NCI-H345 (cell line): ENCODE measurements around the gene CRELD2.

Experiments used
- DNase-seq: peaks from one replicate; lab custom pipeline; 2025; lab: John Stamatoyannopoulos, UW

Gene CRELD2

GRCh38 chr22:49958366-49958921 lies 40.0 kb downstream of the CRELD2 start:
- DNase-seq = no peak

GRCh38 chr22:49958931-49959781 lies 40.7 kb downstream of the CRELD2 start:
- no peak for DNase-seq

DNA sequence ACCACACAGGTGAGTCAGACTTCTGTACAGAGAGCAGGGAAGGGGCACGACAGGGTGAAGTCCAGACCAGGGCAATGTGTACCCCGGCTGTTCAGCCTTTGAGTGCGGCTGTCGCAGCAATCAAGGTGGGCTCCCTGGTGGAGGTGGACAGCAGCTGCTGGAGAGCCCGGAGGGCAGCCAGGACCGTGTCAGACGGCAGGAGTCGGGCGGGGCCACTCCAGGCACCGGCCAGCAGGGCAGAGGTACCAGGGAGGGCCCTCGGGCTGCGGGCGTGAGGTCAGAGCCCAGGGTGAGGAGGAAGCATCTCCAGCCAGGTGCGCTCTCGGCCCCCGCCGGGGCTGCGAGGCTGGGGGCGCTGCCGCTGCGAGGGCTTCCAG lies 41.3 kb downstream of the CRELD2 start:
- DNase-seq = no peak

DNA sequence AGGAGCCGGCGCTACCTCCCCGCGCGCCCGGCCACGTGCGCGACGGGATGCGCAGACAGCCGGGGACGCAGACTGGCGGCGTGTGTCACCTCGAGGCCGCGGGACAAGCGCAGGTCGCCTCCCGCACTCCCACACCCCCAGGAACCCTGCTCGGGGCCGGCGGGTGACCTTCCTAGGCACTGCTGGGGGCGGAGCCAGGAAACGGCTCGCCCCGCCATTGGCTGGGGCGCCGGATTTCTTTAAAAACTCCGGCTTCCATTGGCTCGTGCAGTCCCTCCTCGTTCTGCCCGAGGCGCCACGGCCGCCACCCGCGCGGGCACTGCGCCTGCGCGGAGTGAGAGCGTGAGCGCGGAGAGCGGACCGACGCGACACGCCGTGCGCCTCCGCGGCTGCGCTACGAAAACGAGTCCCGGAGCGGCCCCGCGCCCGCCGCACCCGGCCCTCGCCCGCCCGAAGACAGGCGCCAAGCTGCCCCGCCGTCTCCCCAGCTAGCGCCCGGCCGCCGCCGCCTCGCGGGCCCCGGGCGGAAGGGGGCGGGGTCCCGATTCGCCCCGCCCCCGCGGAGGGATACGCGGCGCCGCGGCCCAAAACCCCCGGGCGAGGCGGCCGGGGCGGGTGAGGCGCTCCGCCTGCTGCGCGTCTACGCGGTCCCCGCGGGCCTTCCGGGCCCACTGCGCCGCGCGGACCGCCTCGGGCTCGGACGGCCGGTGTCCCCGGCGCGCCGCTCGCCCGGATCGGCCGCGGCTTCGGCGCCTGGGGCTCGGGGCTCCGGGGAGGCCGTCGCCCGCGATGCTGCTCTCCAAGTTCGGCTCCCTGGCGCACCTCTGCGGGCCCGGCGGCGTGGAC lies 41.9 kb downstream of the CRELD2 start, which contains the start of gene PIM3:
Gene PIM3, plus strand, starts transcription at position 614 of the 846 bp plus-strand sequence. Its CDS starts 176 bp downstream, at position 790.
- DNase-seq = peak; percentile 95

DNA sequence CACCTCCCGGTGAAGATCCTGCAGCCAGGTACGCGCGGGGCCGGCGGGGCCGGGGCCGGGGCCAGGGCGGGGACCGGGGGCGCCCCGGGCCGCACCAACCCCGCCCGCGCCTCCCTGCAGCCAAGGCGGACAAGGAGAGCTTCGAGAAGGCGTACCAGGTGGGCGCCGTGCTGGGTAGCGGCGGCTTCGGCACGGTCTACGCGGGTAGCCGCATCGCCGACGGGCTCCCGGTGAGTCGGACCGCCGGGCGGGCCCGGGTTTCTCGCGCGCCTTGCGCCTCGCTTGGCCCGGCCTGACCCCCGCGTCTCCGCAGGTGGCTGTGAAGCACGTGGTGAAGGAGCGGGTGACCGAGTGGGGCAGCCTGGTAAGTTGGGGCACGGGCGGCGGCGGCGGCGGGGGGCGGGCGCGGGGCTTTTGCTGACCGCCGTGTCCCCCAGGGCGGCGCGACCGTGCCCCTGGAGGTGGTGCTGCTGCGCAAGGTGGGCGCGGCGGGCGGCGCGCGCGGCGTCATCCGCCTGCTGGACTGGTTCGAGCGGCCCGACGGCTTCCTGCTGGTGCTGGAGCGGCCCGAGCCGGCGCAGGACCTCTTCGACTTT lies 42.7 kb downstream of the CRELD2 start:
- DNase-seq = peak; percentile 25

DNA sequence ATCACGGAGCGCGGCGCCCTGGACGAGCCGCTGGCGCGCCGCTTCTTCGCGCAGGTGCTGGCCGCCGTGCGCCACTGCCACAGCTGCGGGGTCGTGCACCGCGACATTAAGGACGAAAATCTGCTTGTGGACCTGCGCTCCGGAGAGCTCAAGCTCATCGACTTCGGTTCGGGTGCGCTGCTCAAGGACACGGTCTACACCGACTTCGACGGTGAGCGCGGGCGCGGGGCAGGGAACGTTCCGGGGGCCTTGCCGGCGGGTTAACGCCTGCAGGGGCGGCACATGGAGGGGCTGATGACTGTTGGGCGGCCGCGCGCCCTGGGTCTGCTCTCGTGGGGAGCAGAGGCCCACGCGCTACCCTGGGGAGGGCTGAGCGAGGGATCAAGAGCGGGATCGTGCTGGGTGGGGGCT lies 43.2 kb downstream of the CRELD2 start:
- DNase-seq = no peak

- peak; percentile 85 for DNase-seq
Measured at GRCh38 chr22:49962012-49962750, 43.7 kb downstream of the CRELD2 start.

GRCh38 chr22:49962751-49963646 lies 44.6 kb downstream of the CRELD2 start:
- DNase-seq = no peak

GRCh38 chr22:49963647-49964026 lies 45.2 kb downstream of the CRELD2 start:
- DNase-seq = no peak

DNA sequence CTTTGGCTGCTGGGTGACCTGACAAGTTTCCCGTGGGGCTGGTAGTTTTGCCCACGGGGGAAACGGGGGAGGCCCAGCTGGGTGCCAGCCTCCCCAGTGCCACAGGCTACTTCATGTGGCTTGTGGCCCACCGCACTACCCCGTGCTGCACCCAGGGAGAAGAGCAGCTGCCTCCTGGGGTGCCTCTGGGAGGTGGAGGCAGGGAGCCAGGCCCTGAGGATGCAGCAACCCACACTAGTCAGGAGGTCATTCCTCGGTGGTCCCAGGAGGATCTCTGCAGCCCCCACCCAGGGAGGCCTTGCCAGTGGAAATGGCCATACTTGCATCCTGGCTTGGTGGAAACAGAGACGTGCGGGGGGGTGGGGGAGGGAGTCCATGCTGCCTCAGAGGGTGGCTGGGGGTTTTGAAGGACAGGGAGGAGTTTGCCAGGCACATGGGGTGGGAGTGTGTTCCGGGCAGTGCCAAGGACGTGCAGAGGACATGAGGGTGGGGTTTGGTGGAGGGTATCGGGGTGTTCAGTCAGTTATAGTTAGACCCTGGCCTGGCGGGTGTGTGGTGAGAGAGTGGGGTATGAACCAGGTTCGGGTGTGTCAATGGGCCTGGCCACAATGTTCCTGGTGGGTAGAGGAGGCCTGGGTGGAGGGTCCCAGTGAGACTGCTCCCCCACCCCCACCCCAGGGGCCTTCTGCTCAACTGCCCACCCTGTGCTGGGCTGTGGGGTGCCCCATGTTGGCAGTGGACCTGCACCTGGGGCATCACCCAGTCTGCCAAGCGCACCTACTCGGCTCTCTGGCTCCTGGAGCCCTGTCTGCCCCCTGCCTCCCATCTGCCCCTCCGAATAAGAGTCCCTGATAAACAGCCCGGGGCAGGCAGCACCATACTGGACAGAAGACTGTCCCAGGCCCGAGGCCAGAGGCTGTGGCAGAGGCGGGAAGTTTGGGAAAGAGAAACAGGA lies 46.0 kb downstream of the CRELD2 start:
- DNase-seq = no peak

- no peak for DNase-seq
Measured at GRCh38 chr22:49965091-49966040, 46.9 kb downstream of the CRELD2 start.

GRCh38 chr22:49966041-49966773 lies 47.8 kb downstream of the CRELD2 start:
- DNase-seq = no peak

- no peak for DNase-seq
Measured at GRCh38 chr22:49966774-49967705, 48.6 kb downstream of the CRELD2 start.

DNA sequence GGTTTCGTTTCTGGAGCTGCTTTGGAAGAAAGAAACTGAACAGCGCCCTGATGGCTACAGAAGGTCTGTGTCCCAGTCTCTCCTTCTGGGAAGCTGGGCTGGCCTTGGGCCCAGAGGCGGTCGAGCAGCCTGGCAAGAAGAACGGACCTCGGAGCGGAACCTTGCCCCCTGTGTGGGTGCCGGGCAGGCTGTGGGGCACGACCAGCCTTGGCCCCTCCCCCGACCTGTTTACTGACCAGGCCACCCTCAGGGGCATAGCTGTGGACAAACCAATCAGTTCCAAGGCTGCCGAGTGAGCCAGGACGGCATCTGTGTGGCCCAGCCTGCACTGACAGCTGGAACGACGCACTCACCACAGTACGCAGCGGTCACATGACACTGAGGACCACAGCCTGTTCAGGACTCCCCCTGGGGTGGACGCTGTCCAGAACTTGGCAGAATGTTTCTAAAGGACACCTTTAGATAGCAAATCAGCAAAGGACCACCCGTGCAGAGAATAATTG lies 49.3 kb downstream of the CRELD2 start:
- DNase-seq = no peak

DNA sequence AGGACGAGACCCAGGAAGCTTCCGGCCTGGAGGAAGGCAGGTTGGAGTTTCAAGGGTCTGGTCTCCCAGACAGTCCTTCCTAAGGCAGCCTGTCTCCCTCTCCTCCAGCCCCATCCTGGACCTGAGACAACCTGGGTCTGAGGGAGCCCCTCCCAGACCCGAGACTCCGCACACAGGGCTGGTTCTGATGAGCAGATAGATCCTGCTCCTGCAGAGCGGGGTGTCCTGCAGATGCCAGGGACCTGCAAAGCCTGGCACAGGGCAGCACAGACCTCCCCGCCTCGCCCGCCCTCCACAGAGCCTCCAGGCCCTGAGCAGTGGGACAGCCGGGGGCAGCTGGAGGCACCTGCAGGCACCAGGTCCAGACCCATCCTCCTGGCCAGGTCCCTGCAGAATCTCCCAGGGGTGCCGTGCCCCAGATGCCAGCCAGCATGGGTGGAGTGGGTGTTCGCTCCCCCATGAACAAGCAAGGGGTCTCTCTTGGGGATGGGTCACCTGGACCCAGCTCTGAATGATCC lies 49.9 kb downstream of the CRELD2 start:
- DNase-seq = no peak
